GM12865 (cell line): ENCODE data around the gene NCAPG2.
A peak's percentile ranks its signal among the peaks of the same experiment; 100 is the strongest.

ENCODE experiments used
- DNase-seq: peaks from one replicate; pipeline ENCODE4 v3.0.0; 2010; ENCODE audit warnings: low read depth
- H3K4me3 ChIP-seq: 2 replicates; pipeline ENCODE4 v1.5.1; 2011; ENCODE audit warnings: mild to moderate bottlenecking, low read depth, low read length, control low read depth
- CTCF ChIP-seq: IDR thresholded peaks from 2 replicates; pipeline ENCODE4 v1.5.1; 2011; ENCODE audit warnings: low read length, control low read depth, low read depth, inconsistent platforms; ENCODE audit not compliant: insufficient read depth; ENCODE audit errors: missing control alignments

Gene NCAPG2

GRCh38 chr7:158620418-158620817, 84.2 kb downstream of the NCAPG2 start:
- DNase-seq, result no peak
- no peak overlapping the region for H3K4me3 ChIP-seq
- no peak for TF ChIP-seq CTCF

GRCh38 chr7:158618745-158619140, 85.9 kb downstream of the NCAPG2 start:
- H3K4me3 ChIP-seq, result no peak overlapping the region
- no peak for TF ChIP-seq CTCF
- no peak for DNase-seq

GRCh38 chr7:158617737-158618128, 86.9 kb downstream of the NCAPG2 start:
- DNase-seq, result no peak
- no peak for TF ChIP-seq CTCF
- no peak overlapping the region for H3K4me3 ChIP-seq

GRCh38 chr7:158616050-158616449, 88.6 kb downstream of the NCAPG2 start:
- no peak for TF ChIP-seq CTCF
- DNase-seq, result no peak
- no peak overlapping the region for H3K4me3 ChIP-seq

- no peak for DNase-seq
- TF ChIP-seq CTCF, result no peak
- no peak overlapping the region for H3K4me3 ChIP-seq
These were observed 89.9 kb downstream of the NCAPG2 start for GRCh38 chr7:158614700-158615099.

GRCh38 chr7:158613481-158613880, 91.1 kb downstream of the NCAPG2 start:
- no peak for TF ChIP-seq CTCF
- peak overlapping the region; percentile 21; the same call in 1 of the 2 replicates for H3K4me3 ChIP-seq
- DNase-seq, result peak; percentile 83

GRCh38 chr7:158612546-158612945, 92.1 kb downstream of the NCAPG2 start:
- TF ChIP-seq CTCF, result no peak
- H3K4me3 ChIP-seq, result no peak overlapping the region

More at GRCh38 chr7:158612546-158612945, 92.1 kb downstream of the NCAPG2 start:
- no peak for DNase-seq
